IMR-90 (cell line): ENCODE measurements around the gene CAAP1. TPM values are rescaled to one million over a fixed set of nuclear protein-coding genes. Genes with fewer than 3 reads are reported as not detected.

Source experiments
- ATAC-seq: fragments of 200-7000 bp; cut with Tn5 transposase; 2 replicates; pipeline ENCODE4 v1.9.1; 2020; ENCODE audit warnings: low read depth, mild to moderate bottlenecking, moderate library complexity
- BruUV-seq: library from RNA; stranded (reverse); fragments of 400-500 nt; replicated peaks from 2 replicates; lab custom pipeline; 2021; lab: Mats Ljungman, UMichigan
- CTCF ChIA-PET: fragments of 300-600 bp; formaldehyde crosslinking; extraction: SDS; loops from one replicate; lab custom pipeline; 2021; ENCODE audit warnings: antibody characterized with exemption; lab: Yijun Ruan, JAX
- POLR2A ChIA-PET: fragments of 300-600 bp; sonication (Branson Sonifier 250); formaldehyde crosslinking; loops from one replicate; lab custom pipeline; 2022; ENCODE audit warnings: antibody characterized with exemption; ENCODE audit not compliant: unreplicated experiment; lab: Charles Lee
- DNase-seq: peaks from one replicate; pipeline ENCODE4 v3.0.0; 2013
- H2AFZ ChIP-seq: replicated peaks from 2 replicates; pipeline ENCODE3; 2013; ENCODE audit warnings: low read length, mild to moderate bottlenecking; ENCODE audit not compliant: poor library complexity
- H2AK5ac ChIP-seq: 2 replicates; pipeline ENCODE4 v1.6.1; 2013; ENCODE audit warnings: low read depth, low read length, inconsistent platforms
- H2AK9ac ChIP-seq: replicated peaks from 2 replicates; pipeline ENCODE3; 2013; ENCODE audit warnings: mild to moderate bottlenecking, low read depth, low read length, moderate library complexity; ENCODE audit not compliant: poor library complexity
- H2BK120ac ChIP-seq: 2 replicates; pipeline ENCODE4 v1.6.1; 2013; ENCODE audit warnings: low read depth, low read length, inconsistent platforms
- H2BK15ac ChIP-seq: 3 replicates; pipeline ENCODE4 v1.6.1; 2013; ENCODE audit warnings: low read depth, low read length, inconsistent platforms
- H2BK20ac ChIP-seq: 2 replicates; pipeline ENCODE4 v1.6.1; 2013; ENCODE audit warnings: low read depth, mild to moderate bottlenecking, inconsistent platforms, low read length, moderate library complexity
- H2BK5ac ChIP-seq: 2 replicates; pipeline ENCODE4 v1.6.1; 2013; ENCODE audit warnings: mild to moderate bottlenecking, low read depth, low read length, inconsistent platforms; ENCODE audit not compliant: poor library complexity, severe bottlenecking
- H3K14ac ChIP-seq: replicated peaks from 2 replicates; pipeline ENCODE4 v1.6.1; 2013; ENCODE audit warnings: low read depth, low read length, inconsistent platforms
- H3K18ac ChIP-seq: 2 replicates; pipeline ENCODE4 v1.6.1; 2013; ENCODE audit warnings: low read depth, low read length, control low read depth
- H3K23ac ChIP-seq: 2 replicates; pipeline ENCODE4 v1.6.1; 2013; ENCODE audit warnings: low read depth, low read length, inconsistent platforms
- H3K27ac ChIP-seq: 2 replicates; pipeline ENCODE4 v1.5.1; 2013; ENCODE audit warnings: mild to moderate bottlenecking, control low read depth, low read length; ENCODE audit not compliant: insufficient read depth
- H3K27me3 ChIP-seq: 2 replicates; pipeline ENCODE4 v1.6.1; 2013; ENCODE audit warnings: low read length; ENCODE audit not compliant: control insufficient read depth, insufficient read depth
- H3K36me3 ChIP-seq: 2 replicates; pipeline ENCODE4 v1.6.1; 2013; ENCODE audit warnings: low read length, mixed read lengths; ENCODE audit not compliant: control insufficient read depth, insufficient read depth
- H3K4ac ChIP-seq: 2 replicates; pipeline ENCODE4 v1.6.1; 2013; ENCODE audit warnings: low read depth, low read length, inconsistent platforms
- H3K4me1 ChIP-seq: 2 replicates; pipeline ENCODE4 v1.6.1; 2013; ENCODE audit warnings: low read length, mixed read lengths; ENCODE audit not compliant: control insufficient read depth, insufficient read depth
- H3K4me2 ChIP-seq: 2 replicates; pipeline ENCODE4 v1.6.1; 2013; ENCODE audit warnings: low read depth, mild to moderate bottlenecking, control low read depth, low read length, moderate library complexity
- H3K4me3 ChIP-seq: 2 replicates; pipeline ENCODE4 v1.5.1; 2013; ENCODE audit warnings: low read depth, mild to moderate bottlenecking, control low read depth, low read length, moderate library complexity; ENCODE audit not compliant: insufficient read depth
- H3K56ac ChIP-seq: 2 replicates; pipeline ENCODE4 v1.6.1; 2013; ENCODE audit warnings: low read length, inconsistent platforms; ENCODE audit not compliant: insufficient read depth; ENCODE audit errors: extremely low read depth
- H3K79me1 ChIP-seq, 2 experiments: 2 replicates each; pipeline ENCODE4 v1.6.1; 2013; ENCODE audit warnings: low read length in 2 of 2, inconsistent platforms in 1 of 2, low read depth in 1 of 2
- H3K9ac ChIP-seq: 2 replicates; pipeline ENCODE4 v1.6.1; 2013; ENCODE audit warnings: low read depth, low read length, control low read depth
- H3K9me1 ChIP-seq: 2 replicates; pipeline ENCODE4 v1.6.1; 2013; ENCODE audit warnings: low read length, inconsistent platforms; ENCODE audit not compliant: insufficient read depth
- H3K9me3 ChIP-seq: 2 replicates; pipeline ENCODE4 v1.6.1; 2013; ENCODE audit warnings: low read length; ENCODE audit not compliant: control insufficient read depth, insufficient read depth
- H4K20me1 ChIP-seq: 2 replicates; pipeline ENCODE4 v1.6.1; 2013; ENCODE audit warnings: low read length, inconsistent platforms; ENCODE audit not compliant: insufficient read depth
- H4K5ac ChIP-seq: 2 replicates; pipeline ENCODE4 v1.6.1; 2013; ENCODE audit warnings: mild to moderate bottlenecking, low read depth, low read length, control low read depth
- H4K8ac ChIP-seq, 2 experiments: 2 replicates each; pipeline ENCODE4 v1.6.1; 2013; ENCODE audit warnings: low read depth in 2 of 2, low read length in 2 of 2, control low read depth in 1 of 2, inconsistent platforms in 1 of 2
- H4K91ac ChIP-seq: 2 replicates; pipeline ENCODE4 v1.6.1; 2013; ENCODE audit warnings: low read depth, low read length, inconsistent platforms; ENCODE audit not compliant: insufficient read depth
- BHLHE40 ChIP-seq: fragments of 150-350 bp; IDR thresholded peaks from 2 replicates; pipeline ENCODE4 v1.6.1; 2016; ENCODE audit warnings: mild to moderate bottlenecking, low read depth, low read length
- CEBPB ChIP-seq: IDR thresholded peaks from 2 replicates; pipeline ENCODE4 v1.6.1; 2012; ENCODE audit warnings: low read depth, low read length, improper control_type of control experiment
- CHD1 ChIP-seq: IDR thresholded peaks from 2 replicates; pipeline ENCODE4 v1.6.1; 2012; ENCODE audit warnings: low read depth, low read length, improper control_type of control experiment
- CTCF ChIP-seq: conservative IDR thresholded peaks from 2 replicates; pipeline ENCODE4 v1.5.1; 2012; ENCODE audit warnings: mild to moderate bottlenecking, low read depth, low read length, improper control_type of control experiment
- FOS ChIP-seq: fragments of 150-350 bp; IDR thresholded peaks from 2 replicates; pipeline ENCODE4 v1.6.1; 2016; ENCODE audit warnings: low read depth, low read length
- MAFK ChIP-seq: IDR thresholded peaks from 2 replicates; pipeline ENCODE4 v1.6.1; 2012; ENCODE audit warnings: low read depth, low read length, improper control_type of control experiment
- MAZ ChIP-seq: IDR thresholded peaks from 2 replicates; pipeline ENCODE4 v1.6.1; 2012; ENCODE audit warnings: low read depth, mild to moderate bottlenecking, low read length, improper control_type of control experiment, moderate library complexity, borderline replicate concordance
- MXI1 ChIP-seq: IDR thresholded peaks from 2 replicates; pipeline ENCODE4 v1.6.1; 2012; ENCODE audit warnings: low read depth, mild to moderate bottlenecking, low read length, moderate library complexity, borderline replicate concordance
- NFE2L2 ChIP-seq: fragments of 150-350 bp; IDR thresholded peaks from 2 replicates; pipeline ENCODE4 v1.6.1; 2016; ENCODE audit warnings: low read depth, mild to moderate bottlenecking, low read length
- POLR2A ChIP-seq: IDR thresholded peaks from 2 replicates; pipeline ENCODE4 v1.6.1; 2012; ENCODE audit warnings: mild to moderate bottlenecking, low read depth, low read length
- RAD21 ChIP-seq: IDR thresholded peaks from 2 replicates; pipeline ENCODE4 v1.6.1; 2012; ENCODE audit warnings: low read length, improper control_type of control experiment
- RCOR1 ChIP-seq: IDR thresholded peaks from 2 replicates; pipeline ENCODE4 v1.6.1; 2012; ENCODE audit warnings: mild to moderate bottlenecking, low read length, improper control_type of control experiment; ENCODE audit not compliant: insufficient replicate concordance
- RFX5 ChIP-seq: IDR thresholded peaks from 2 replicates; pipeline ENCODE4 v1.8.0; 2012; ENCODE audit warnings: low read depth, mild to moderate bottlenecking, low read length, moderate library complexity
- SMC3 ChIP-seq: fragments of 150-350 bp; IDR thresholded peaks from 2 replicates; pipeline ENCODE4 v1.6.1; 2016; ENCODE audit warnings: low read depth, mild to moderate bottlenecking, antibody characterized with exemption, low read length, moderate library complexity
- WGBS, 2 experiments: methylation state at CpG; one replicate each; pipeline versions ENCODE4 v1.1.5 to v1.1.7; 2013; ENCODE audit warnings: missing lambda C conversion rate in 2 of 2; ENCODE audit not compliant: insufficient read length in 1 of 2; ENCODE audit errors: extremely low coverage in 2 of 2; 5-methylcytosine and 5-hydroxymethylcytosine counted together
- dilution Hi-C: fragments of 300-500 bp; cut with HindIII; formaldehyde crosslinking; loops from one replicate; pipeline ENCODE4 v1.14.3; 2018; ENCODE audit warnings: low sequenced_read_pairs; ENCODE audit not compliant: unreplicated experiment
- in situ Hi-C: fragments of 300-500 bp; cut with MboI; formaldehyde crosslinking; loops from 3 replicates; pipeline ENCODE4 v1.14.3; 2019; ENCODE audit warnings: low sequenced_read_pairs, inconsistent platforms, mixed read lengths
- intact Hi-C: fragments of 100-400 bp; cut with micrococcal nuclease; formaldehyde crosslinking; loops from 2 replicates; pipeline ENCODE4 v1.10.0; 2022
- polyA plus RNA-seq, 3 experiments: library from polyadenylated mRNA; depleted of rRNA; stranded (reverse); fragments of >200 nt; gene quantifications; 2 replicates each; pipeline ENCODE4 v1.2.3, GENCODE V29; 2012; ENCODE audit warnings: low replicate concordance in 1 of 3
- total RNA-seq: library from RNA; depleted of rRNA; stranded (reverse); fragments of >200 nt; gene quantifications from 2 replicates; pipeline ENCODE4 v1.2.3, GENCODE V29; 2012
- TF ChIP-seq, protein P1 (sequence below): fragments of 150-350 bp; IDR thresholded peaks from 2 replicates; pipeline ENCODE4 v1.6.1; 2017; ENCODE audit warnings: mild to moderate bottlenecking, antibody characterized with exemption, low read length, low read depth
- TF ChIP-seq, protein P2 (sequence below): fragments of 150-350 bp; IDR thresholded peaks from 2 replicates; pipeline ENCODE4 v1.6.1; 2016; ENCODE audit warnings: low read depth, mild to moderate bottlenecking, low read length, moderate library complexity, borderline replicate concordance

The CAAP1 gene
- total and polyA plus RNA-seq, 2 of the 4 experiments (the other 2 are of a cell fraction), result 6.1 to 9.0 TPM

DNA sequence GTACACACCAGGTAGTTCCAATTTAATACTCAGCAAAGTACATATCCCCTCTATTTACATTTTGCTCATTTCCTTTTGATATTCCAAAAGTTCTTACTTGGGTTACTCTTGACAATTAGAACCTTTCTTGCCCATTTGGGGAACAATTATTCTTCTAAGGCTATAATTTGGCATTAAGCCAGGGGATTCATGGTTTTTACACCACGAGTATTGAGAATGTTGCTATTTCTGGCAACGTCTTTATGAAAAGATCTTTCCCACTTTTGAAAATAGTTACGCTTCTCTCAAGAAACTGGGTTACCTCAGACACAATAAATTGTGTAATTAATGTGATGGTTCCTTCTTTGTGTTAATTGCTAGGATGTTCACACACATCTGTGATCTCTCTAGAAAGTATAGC is 11.5 kb upstream of the CAAP1 start:
- no peak overlapping the region for H3K23ac ChIP-seq
- H3K36me3 ChIP-seq, result peaks cover 17% of the 10 kb centered on the region
- dilution Hi-C loops (no loop called here), in situ Hi-C loops (no loop called here), intact Hi-C loops (no loop called here)
- no peaks in the 10 kb centered on the region for H4K20me1 ChIP-seq
- H2BK15ac ChIP-seq, result no peak overlapping the region
- no peak overlapping the region for H2BK120ac ChIP-seq
- no peak overlapping the region for H3K56ac ChIP-seq
- H4K8ac ChIP-seq, result no peak overlapping the region
- H2BK20ac ChIP-seq, result no peak overlapping the region
- no CpG with 5 or more reads among the region's 3 CpGs for WGBS, 2 experiments
- H3K14ac ChIP-seq, result no peak overlapping the region
- H3K27me3 ChIP-seq, result no peaks in the 10 kb centered on the region
- ChIA-PET POLR2A (no interaction called here), CTCF (no interaction called here)
- no peak overlapping the region for H2AFZ ChIP-seq
- no peak overlapping the region for H2BK5ac ChIP-seq
- no peak overlapping the region for H2AK5ac ChIP-seq
- DNase-seq (no peak), ATAC-seq (no peak)
- H3K27ac ChIP-seq, result no peak overlapping the region
- no peaks in the 10 kb centered on the region for H3K9me1 ChIP-seq
- TF ChIP-seq NFE2L2 (no peak), MAZ (no peak), RAD21 (no peak), FOS (no peak), SMC3 (no peak), CHD1 (no peak), RFX5 (no peak), BHLHE40 (no peak), POLR2A (no peak), MAFK (no peak), MXI1 (no peak), RCOR1 (no peak), CEBPB (no peak), CTCF (no peak)
- TF ChIP-seq, protein P1, sequence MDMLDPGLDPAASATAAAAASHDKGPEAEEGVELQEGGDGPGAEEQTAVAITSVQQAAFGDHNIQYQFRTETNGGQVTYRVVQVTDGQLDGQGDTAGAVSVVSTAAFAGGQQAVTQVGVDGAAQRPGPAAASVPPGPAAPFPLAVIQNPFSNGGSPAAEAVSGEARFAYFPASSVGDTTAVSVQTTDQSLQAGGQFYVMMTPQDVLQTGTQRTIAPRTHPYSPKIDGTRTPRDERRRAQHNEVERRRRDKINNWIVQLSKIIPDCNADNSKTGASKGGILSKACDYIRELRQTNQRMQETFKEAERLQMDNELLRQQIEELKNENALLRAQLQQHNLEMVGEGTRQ, result no peak
- TF ChIP-seq, protein P2, sequence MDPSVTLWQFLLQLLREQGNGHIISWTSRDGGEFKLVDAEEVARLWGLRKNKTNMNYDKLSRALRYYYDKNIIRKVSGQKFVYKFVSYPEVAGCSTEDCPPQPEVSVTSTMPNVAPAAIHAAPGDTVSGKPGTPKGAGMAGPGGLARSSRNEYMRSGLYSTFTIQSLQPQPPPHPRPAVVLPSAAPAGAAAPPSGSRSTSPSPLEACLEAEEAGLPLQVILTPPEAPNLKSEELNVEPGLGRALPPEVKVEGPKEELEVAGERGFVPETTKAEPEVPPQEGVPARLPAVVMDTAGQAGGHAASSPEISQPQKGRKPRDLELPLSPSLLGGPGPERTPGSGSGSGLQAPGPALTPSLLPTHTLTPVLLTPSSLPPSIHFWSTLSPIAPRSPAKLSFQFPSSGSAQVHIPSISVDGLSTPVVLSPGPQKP, result no peak
- H3K18ac ChIP-seq, result no peak overlapping the region
- H3K79me1 ChIP-seq, result no peaks in the 10 kb centered on the region; a peak in 1 of 4 replicates
- no peaks in the 10 kb centered on the region for H3K9me3 ChIP-seq
- no peak overlapping the region for H3K4me2 ChIP-seq
- no peak overlapping the region for H3K4me3 ChIP-seq
- H4K5ac ChIP-seq, result no peak overlapping the region
- H2AK9ac ChIP-seq, result no peak overlapping the region
- no peak overlapping the region for H4K91ac ChIP-seq
- no peak overlapping the region for H3K4ac ChIP-seq
- H3K9ac ChIP-seq, result no peak overlapping the region
- no TSS peak for BruUV-seq
- H3K4me1 ChIP-seq, result no peaks in the 10 kb centered on the region
